ENCODE measurements around the gene RPTOR.
"Not testable (repeated sequence)": the region's sequence is repeated elsewhere in the genome, so short reads cannot be mapped to it uniquely, and the experiment has no call there.

RPTOR gene, protein sequence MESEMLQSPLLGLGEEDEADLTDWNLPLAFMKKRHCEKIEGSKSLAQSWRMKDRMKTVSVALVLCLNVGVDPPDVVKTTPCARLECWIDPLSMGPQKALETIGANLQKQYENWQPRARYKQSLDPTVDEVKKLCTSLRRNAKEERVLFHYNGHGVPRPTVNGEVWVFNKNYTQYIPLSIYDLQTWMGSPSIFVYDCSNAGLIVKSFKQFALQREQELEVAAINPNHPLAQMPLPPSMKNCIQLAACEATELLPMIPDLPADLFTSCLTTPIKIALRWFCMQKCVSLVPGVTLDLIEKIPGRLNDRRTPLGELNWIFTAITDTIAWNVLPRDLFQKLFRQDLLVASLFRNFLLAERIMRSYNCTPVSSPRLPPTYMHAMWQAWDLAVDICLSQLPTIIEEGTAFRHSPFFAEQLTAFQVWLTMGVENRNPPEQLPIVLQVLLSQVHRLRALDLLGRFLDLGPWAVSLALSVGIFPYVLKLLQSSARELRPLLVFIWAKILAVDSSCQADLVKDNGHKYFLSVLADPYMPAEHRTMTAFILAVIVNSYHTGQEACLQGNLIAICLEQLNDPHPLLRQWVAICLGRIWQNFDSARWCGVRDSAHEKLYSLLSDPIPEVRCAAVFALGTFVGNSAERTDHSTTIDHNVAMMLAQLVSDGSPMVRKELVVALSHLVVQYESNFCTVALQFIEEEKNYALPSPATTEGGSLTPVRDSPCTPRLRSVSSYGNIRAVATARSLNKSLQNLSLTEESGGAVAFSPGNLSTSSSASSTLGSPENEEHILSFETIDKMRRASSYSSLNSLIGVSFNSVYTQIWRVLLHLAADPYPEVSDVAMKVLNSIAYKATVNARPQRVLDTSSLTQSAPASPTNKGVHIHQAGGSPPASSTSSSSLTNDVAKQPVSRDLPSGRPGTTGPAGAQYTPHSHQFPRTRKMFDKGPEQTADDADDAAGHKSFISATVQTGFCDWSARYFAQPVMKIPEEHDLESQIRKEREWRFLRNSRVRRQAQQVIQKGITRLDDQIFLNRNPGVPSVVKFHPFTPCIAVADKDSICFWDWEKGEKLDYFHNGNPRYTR (N-terminal part only)

GRCh38 chr17:80544655-80545498 lies at the start of gene RPTOR:
TSS of gene RPTOR (plus strand) at chr17:80544838. CDS start at chr17:80545630, 792 bp downstream.
- DNase-seq (ENCODE audit: extremely low read depth in 1 of 2, low read depth in 1 of 2) = peak; percentile 69 to 83

DNA sequence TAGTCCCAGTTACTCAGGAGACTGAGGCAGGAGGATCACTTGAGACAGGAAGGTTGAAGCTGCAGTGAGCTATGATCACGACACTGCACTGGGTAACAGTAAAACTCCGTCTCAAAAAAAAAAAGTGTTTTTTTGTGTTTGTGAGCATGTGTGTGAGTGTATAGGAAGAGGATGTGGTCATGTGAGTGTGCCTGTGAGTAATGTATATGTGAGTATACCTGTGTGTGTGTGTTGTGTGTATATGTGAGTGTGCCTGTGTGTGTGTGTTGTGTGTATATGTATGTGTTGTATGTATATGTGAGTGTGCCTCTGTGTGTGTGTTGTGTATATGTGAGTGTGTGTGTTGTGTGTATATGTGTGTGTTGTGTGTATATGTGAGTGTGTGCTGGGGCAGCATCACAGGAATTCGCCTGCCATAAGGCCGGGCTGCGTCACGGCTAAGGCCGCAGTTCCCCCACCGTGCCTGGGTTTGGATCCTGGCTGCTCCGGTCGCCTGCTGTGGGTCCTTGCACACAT lies 46.9 kb upstream of the RPTOR start:
- DNase-seq (ENCODE audit: extremely low read depth in 1 of 2, low read depth in 1 of 2) = no peak

- DNase-seq (ENCODE audit: extremely low read depth in 1 of 2, low read depth in 1 of 2) = no peak
Observed at GRCh38 chr17:80498242-80498919, 46.3 kb upstream of the RPTOR start.

DNA sequence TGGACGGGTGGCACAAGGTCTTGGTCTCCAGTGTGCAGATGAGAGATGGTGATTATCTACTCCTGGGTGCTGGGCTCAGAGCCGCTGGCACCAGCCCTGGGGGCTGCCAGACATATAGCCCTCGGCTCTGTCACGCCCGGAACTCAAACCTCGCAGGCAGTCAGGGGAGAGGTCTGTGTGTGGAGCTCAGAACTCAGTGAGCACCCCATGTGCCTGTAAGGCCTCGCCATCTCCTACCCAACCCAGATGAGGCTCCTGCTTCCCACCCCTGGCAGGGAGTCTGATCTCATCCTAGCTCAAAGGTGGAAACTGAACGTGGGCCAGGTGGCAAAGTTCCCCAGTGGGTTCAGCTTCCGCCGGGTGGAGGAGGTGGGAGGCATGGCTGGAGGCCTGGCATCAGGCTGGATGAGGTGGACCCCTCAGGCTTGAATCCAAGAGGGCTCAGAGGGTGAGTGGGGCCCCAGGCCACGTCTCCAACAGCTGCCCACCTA lies 45.7 kb upstream of the RPTOR start:
- no peak for DNase-seq (ENCODE audit: extremely low read depth in 1 of 2, low read depth in 1 of 2)

- no peak for DNase-seq (ENCODE audit: extremely low read depth in 1 of 2, low read depth in 1 of 2)
Observed at GRCh38 chr17:80499560-80499959, 45.1 kb upstream of the RPTOR start.

- no peak for DNase-seq (ENCODE audit: extremely low read depth in 1 of 2, low read depth in 1 of 2)
Observed at GRCh38 chr17:80499961-80500665, 44.5 kb upstream of the RPTOR start.

- DNase-seq (ENCODE audit: extremely low read depth in 1 of 2, low read depth in 1 of 2) = no peak
Observed at GRCh38 chr17:80501741-80502577, 42.7 kb upstream of the RPTOR start.

- no peak for DNase-seq (ENCODE audit: extremely low read depth in 1 of 2, low read depth in 1 of 2)
Observed at GRCh38 chr17:80502578-80502877, 42.1 kb upstream of the RPTOR start.

DNA sequence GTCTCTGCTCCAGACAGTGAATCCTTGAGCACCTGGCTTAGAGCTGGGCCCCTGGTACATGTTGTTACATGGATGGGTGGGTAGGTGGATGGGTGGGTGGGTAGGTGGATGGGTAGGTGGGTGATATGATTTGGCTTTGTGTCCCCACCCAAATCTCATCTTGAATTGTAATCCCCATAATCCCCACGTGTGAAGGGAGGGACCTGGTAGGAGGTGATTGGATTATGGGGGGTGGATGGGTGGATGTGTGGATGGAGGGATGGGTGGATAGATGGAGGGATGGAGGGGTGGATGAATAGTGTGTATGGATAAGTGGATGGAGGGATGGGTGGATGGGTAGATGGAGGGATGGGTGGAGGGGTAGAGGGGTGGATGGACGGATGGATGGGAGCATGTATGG lies 41.6 kb upstream of the RPTOR start:
- no peak for DNase-seq (ENCODE audit: extremely low read depth in 1 of 2, low read depth in 1 of 2)

- no peak for DNase-seq (ENCODE audit: extremely low read depth in 1 of 2, low read depth in 1 of 2)
Observed at GRCh38 chr17:80503921-80504320, 40.7 kb upstream of the RPTOR start.

DNA sequence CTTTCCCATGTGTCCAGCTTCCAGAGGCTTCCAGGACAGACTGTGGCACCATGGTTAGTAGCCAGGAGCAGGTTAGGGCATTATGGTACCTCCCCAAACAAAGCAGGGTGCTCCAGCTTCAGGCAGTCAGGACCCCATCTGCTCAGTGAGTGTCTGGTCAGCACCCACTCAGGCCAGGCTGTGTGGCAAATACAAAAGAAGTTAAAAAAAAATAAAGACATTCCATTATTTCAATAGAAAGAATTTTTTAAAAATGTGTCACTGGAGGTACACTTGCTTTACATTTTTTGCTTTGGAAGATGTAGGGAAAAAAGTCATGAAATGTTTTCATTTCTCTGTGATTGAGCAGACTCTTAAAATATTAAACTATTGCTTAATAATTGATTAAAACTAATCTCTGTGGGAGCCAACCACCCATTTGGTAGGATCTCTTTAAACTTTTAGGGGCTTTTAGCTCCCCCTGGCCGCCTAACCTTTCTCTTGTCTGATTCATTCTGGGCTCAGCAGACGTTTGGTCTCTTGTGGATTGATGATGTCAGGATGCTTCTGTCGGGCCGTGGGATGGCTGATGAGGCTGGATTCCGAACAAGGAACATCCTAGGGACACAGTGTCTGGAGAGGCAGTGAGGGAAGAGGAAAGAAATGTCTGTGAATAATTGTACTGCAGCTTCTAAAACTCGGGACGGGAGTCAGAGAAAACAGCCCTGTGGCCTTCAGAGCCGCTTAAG lies 39.8 kb upstream of the RPTOR start:
- DNase-seq (ENCODE audit: extremely low read depth in 1 of 2, low read depth in 1 of 2) = no peak

DNA sequence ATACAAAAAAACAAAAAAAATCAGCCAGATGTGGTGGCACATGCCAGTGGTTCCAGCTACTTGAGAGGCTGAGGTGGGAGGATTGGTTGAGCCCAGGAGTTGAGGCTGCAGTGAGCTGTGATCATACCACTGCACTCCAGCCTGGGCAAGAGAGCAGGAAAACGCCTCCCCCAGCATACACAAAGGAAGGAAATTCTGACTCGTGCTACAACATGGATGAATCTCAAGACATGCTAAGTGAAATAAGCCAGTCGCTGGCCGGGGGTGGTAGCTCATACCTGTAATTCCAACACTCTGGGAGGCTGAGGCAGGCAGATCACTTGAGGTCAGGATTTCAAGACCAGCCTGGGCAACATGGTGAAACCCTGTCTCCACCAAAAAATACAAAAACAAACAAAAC lies 37.5 kb upstream of the RPTOR start:
- DNase-seq (ENCODE audit: extremely low read depth in 1 of 2, low read depth in 1 of 2) = not testable (repeated sequence)

- no peak for DNase-seq (ENCODE audit: extremely low read depth in 1 of 2, low read depth in 1 of 2)
Observed at GRCh38 chr17:80507965-80508364, 36.7 kb upstream of the RPTOR start.

- DNase-seq (ENCODE audit: extremely low read depth in 1 of 2, low read depth in 1 of 2) = no peak
Observed at GRCh38 chr17:80509311-80509710, 35.3 kb upstream of the RPTOR start.

DNA sequence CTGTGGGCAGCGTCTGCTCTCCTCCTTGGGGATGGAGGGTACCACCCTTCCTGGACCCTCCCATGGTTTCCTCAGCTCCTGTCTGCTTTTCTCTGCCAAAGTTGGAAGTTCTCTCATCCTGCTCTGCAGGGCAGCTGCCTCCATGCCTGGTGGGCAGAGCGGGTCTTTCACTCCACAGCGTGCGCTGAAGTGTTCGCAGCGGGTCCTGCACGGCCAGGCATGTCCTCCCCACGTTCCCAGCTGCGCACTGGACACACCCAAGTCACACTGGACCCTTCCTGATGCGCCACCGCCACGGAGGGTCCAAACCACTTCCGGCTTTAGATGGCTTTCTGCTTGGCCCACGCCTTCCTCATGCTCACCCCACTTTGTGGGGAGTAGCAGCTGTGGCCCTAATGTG lies 34.5 kb upstream of the RPTOR start:
- no peak for DNase-seq (ENCODE audit: extremely low read depth in 1 of 2, low read depth in 1 of 2)

- no peak for DNase-seq (ENCODE audit: extremely low read depth in 1 of 2, low read depth in 1 of 2)
Observed at GRCh38 chr17:80510772-80511171, 33.9 kb upstream of the RPTOR start.

Measured in activated CD8-positive, alpha-beta memory T cell treated with anti-CD3 and anti-CD28 coated beads for 1 hour (primary cell).